Activated CD8-positive, alpha-beta memory T cell treated with anti-CD3 and anti-CD28 coated beads, Interleukin-2, amount 50 U/mL, for 4 hours (primary cell): ENCODE measurements around the gene OR52I1.

ENCODE experiments used
- DNase-seq: peaks from one replicate; pipeline ENCODE4 v3.0.0-alpha.2; 2020

Gene OR52I1

GRCh38 chr11:4593739-4594138, at the start of gene OR52I1:
Gene OR52I1, plus strand, starts transcription at chr11:4594039. Its CDS starts 0 bp downstream, at chr11:4594039.
- no peak for DNase-seq

- DNase-seq, result no peak
These were observed 48.9 kb upstream of the OR52I1 start, which contains the start of gene OR52M1 for GRCh38 chr11:4544891-4545290. Gene OR52M1, plus strand, starts transcription at chr11:4545191. Its CDS starts 0 bp downstream, at chr11:4545191.

- DNase-seq, result no peak
These were observed 47.0 kb upstream of the OR52I1 start for GRCh38 chr11:4546878-4547277.

- no peak for DNase-seq
These were observed 46.4 kb upstream of the OR52I1 start for GRCh38 chr11:4547416-4547815.

GRCh38 chr11:4551346-4551979, 42.4 kb upstream of the OR52I1 start:
- DNase-seq, result no peak

- no peak for DNase-seq
These were observed 34.1 kb upstream of the OR52I1 start for GRCh38 chr11:4559527-4560440.

GRCh38 chr11:4560467-4560866, 33.4 kb upstream of the OR52I1 start:
- no peak for DNase-seq

- no peak for DNase-seq
These were observed 28.5 kb upstream of the OR52I1 start for GRCh38 chr11:4565371-4565770.

- DNase-seq, result no peak
These were observed 24.8 kb upstream of the OR52I1 start for GRCh38 chr11:4569075-4569474.

GRCh38 chr11:4576880-4577279, 17.0 kb upstream of the OR52I1 start:
- DNase-seq, result no peak

- DNase-seq, result no peak
These were observed 16.1 kb upstream of the OR52I1 start for GRCh38 chr11:4577761-4578160.

- DNase-seq, result no peak
These were observed 15.2 kb upstream of the OR52I1 start for GRCh38 chr11:4578624-4579023.

GRCh38 chr11:4580124-4580523, 13.7 kb upstream of the OR52I1 start:
- no peak for DNase-seq

- DNase-seq, result no peak
These were observed 12.4 kb upstream of the OR52I1 start, which contains the start of gene OR52I2 for GRCh38 chr11:4581443-4581842. Gene OR52I2, plus strand, starts transcription at chr11:4581743.

GRCh38 chr11:4589017-4589416, 4.8 kb upstream of the OR52I1 start:
- no peak for DNase-seq

GRCh38 chr11:4605057-4605456, 11.2 kb downstream of the OR52I1 start:
- DNase-seq, result no peak

- DNase-seq, result no peak
These were observed 12.6 kb downstream of the OR52I1 start for GRCh38 chr11:4606231-4607015.

GRCh38 chr11:4607096-4607495, 13.3 kb downstream of the OR52I1 start:
- DNase-seq, result no peak

- DNase-seq, result peak; percentile 94
These were observed 14.2 kb downstream of the OR52I1 start, which contains the start of gene TRIM68 for GRCh38 chr11:4607781-4608666. Gene TRIM68, minus strand, starts transcription at chr11:4608231. Its CDS starts 2,727 bp downstream, at chr11:4605504.

GRCh38 chr11:4610258-4610935, 16.6 kb downstream of the OR52I1 start:
- no peak for DNase-seq

GRCh38 chr11:4611986-4612385, 18.1 kb downstream of the OR52I1 start:
- no peak for DNase-seq
